ENCODE results near the gene KSR1.

The KSR1 gene

GRCh38 chr17:27543464-27543856 lies 87.2 kb downstream of the KSR1 start:
- no peak for TF ChIP-seq CTCF (IDR thresholded peaks at IDR 0.05; ENCODE audit: control insufficient read depth, extremely low read depth, insufficient read depth)
- no peak for DNase-seq (ENCODE audit: low read depth)
- no peak overlapping the region for H3K4me3 ChIP-seq (ENCODE audit: low read depth, low read length)

DNA sequence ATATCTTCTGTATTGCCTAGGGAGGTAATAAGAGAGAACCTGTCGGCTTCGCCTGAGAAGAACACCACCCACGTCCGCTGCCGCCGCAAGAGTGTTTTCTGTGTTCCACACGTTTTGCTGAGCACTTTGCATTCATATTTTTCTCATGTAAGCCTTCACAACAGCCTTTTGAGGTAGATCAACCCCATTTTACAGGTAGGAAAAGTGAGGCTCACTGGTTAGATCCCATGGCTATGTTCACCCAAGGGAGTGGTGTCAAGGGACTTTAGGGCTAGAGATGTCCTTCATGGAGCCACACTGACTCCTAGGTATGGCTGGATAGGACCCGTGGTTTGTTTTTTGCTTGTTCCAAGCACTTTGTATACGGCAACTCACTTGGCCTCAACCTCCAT lies 87.7 kb downstream of the KSR1 start:
- no peak for DNase-seq (ENCODE audit: low read depth)
- no peak overlapping the region for H3K4me3 ChIP-seq (ENCODE audit: low read depth, low read length)
- no peak for TF ChIP-seq CTCF (IDR thresholded peaks at IDR 0.05; ENCODE audit: control insufficient read depth, extremely low read depth, insufficient read depth)

DNA sequence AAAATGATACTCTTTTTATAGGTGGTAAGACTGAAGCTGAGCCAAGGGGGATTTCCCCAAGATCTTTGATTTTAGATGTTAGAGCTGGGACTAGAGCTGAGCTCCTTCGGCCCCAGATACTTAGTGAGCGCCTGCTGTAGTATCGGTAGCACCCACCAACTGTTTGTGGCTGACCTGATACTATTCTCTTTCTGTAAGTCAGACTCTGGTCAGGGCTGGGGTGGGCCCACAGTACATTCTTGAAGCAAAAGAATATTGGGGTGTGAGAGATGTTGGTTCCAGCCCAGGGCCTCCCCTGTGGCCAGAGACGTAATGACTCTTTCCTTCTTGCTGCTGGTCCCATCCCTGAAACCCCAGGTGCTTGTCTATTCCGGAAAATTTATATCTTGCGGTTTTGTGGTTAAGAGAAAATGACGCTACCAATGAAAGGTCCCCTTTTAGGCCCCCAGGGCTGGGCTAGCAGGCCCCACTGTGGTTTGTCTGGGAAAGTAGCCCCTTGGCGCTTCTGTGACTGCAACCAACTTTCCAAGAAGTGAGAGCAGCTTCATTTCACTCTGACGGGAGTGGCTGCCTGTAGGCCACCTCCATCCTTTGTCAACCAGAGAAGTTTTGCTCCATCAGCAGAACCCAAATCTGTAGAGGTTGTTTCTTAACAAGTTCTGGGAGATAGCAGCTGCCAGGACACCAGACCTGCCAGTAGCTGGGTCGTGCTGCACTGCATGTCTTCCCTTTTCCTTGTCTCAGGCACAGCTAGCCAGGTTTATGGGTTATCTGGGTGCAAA lies 88.3 kb downstream of the KSR1 start:
- no peak for DNase-seq (ENCODE audit: low read depth)
- H3K4me3 ChIP-seq (ENCODE audit: low read depth, low read length), result no peak overlapping the region
- no peak for TF ChIP-seq CTCF (IDR thresholded peaks at IDR 0.05; ENCODE audit: control insufficient read depth, extremely low read depth, insufficient read depth)

- no peak overlapping the region for H3K4me3 ChIP-seq (ENCODE audit: low read depth, low read length)
- no peak for TF ChIP-seq CTCF (IDR thresholded peaks at IDR 0.05; ENCODE audit: control insufficient read depth, extremely low read depth, insufficient read depth)
- no peak for DNase-seq (ENCODE audit: low read depth)
Observed at GRCh38 chr17:27545562-27546229, 89.4 kb downstream of the KSR1 start.

DNA sequence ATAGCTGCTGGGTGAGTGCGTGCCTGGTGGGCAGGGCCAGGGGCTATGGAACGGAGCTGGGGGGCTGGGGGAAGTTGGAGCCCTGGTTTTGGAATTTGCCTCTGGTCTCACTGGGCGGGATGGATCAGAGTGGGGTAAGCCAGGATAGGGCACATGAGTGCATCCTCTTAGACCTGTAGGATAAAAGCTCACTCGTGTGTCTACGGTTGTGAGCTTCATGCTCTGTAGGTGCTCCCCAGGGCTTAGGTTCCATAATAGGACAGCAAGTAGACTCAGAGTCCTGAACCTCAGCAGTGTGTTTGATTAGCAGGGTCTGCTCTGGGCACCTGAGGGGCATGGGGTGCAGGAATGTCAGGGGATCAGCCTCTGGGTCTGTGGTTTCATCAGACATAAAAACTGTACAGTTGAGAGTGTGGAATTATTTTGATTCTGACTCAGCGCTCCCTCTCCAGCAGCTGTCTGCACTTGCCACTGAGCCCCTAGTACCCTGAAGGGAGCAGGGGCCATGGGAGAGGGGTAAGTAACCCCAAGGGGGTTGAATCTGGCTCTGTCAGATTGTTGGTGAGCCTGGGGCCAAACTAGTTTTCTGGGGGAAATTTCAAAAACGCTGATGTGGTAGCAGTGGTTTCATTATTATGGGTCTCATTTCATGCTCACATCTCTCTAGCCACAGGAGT lies 90.5 kb downstream of the KSR1 start:
- DNase-seq (ENCODE audit: low read depth), result no peak
- no peak for TF ChIP-seq CTCF (IDR thresholded peaks at IDR 0.05; ENCODE audit: control insufficient read depth, extremely low read depth, insufficient read depth)
- no peak overlapping the region for H3K4me3 ChIP-seq (ENCODE audit: low read depth, low read length)

DNA sequence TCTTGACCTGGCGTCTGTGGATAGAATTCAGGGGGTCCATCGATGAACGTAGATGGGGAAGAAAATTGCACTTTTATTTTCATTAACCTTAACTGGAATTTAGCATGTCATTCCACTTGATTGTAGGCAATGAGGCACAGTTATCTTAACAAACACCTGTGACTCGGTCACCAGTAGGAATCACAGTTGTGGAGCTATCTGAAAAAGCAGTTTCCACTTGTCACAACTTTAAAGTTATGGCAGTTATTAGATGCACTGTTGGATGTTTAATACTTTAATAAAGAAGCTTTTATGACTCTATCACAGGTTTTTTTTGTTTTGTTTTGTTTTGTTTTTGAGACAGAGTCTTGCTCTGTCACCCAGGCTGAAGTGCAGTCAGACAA lies 91.0 kb downstream of the KSR1 start:
- DNase-seq (ENCODE audit: low read depth), result no peak
- H3K4me3 ChIP-seq (ENCODE audit: low read depth, low read length), result no peak overlapping the region
- TF ChIP-seq CTCF (IDR thresholded peaks at IDR 0.05; ENCODE audit: control insufficient read depth, extremely low read depth, insufficient read depth), result no peak
